Measurements from ENCODE around the gene ABLIM2.

- TF ChIP-seq CTCF (IDR thresholded peaks at IDR 0.05; ENCODE audit: insufficient read depth, low read length, poor library complexity, severe bottlenecking) (no peak), EZH2phosphoT487 (conservative IDR thresholded peaks at IDR 0.05; ENCODE audit: low read length) (no peak)
Observed at GRCh38 chr4:8177956-8178355, 19.3 kb upstream of the ABLIM2 start.
